HTR-8/SVneo (cell line): ENCODE data around the gene SMIM15.
A peak's percentile ranks its signal among the peaks of the same experiment; 100 is the strongest.

Experiments used
- DNase-seq: peaks from one replicate; pipeline ENCODE4 v3.0.0; 2011; ENCODE audit warnings: low spot score, mixed read lengths; ENCODE audit not compliant: insufficient read length
- FAIRE-seq: peaks from 2 replicates; lab custom pipeline; 2011; peaks lifted over from hg19 to GRCh38; lab: Jason Lieb, UNC

Gene SMIM15

GRCh38 chr5:61162832-61163567, 732 bp upstream of the SMIM15 start:
- peak; percentile 24 for DNase-seq
- no peak for FAIRE-seq

- no peak for DNase-seq
- no peak for FAIRE-seq
These were observed 1.8 kb downstream of the SMIM15 start for GRCh38 chr5:61160497-61160896.

DNA sequence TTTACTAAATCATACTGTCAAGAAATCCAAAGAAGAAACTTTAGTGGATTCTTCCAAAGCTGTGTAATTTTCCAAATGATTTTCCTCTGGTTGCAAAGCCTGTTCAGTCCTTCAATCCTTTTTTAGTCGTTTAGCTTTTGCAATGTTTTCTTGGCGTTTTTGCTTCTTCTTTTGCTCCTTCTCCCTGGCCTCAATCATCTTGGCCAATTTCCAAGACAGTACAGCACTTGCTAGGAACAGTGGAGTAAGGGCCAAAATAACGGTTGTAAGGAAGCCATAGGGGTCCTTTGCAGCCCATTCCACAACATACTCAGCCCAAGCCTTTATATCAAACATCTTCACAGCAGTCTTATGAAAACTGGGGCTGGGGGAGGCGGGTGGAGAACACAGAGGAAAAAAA, 2.4 kb downstream of the SMIM15 start:
- DNase-seq = no peak
- no peak for FAIRE-seq

GRCh38 chr5:61159070-61159469, 3.2 kb downstream of the SMIM15 start:
- no peak for FAIRE-seq

DNA sequence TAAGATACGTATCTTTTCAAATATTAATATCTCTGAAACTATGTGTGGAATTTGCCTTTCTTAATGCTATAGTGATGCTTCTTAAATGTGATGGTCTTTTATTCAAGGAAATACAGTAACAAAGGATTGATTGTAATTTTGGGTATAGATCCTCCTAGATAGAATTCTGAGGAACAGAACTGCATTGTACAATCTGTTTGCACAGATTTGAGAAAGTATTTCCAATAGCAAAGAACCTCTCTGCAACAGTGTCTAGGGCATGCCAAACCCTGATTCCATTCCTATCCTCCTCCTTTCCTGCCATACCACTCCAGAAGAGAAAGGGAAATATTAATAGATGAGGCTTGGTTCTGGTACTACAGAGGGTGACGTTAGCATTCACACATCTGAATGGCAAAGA, 10.4 kb downstream of the SMIM15 start:
- DNase-seq = no peak

More at GRCh38 chr5:61159070-61159469, 3.2 kb downstream of the SMIM15 start:
- DNase-seq = no peak

DNA sequence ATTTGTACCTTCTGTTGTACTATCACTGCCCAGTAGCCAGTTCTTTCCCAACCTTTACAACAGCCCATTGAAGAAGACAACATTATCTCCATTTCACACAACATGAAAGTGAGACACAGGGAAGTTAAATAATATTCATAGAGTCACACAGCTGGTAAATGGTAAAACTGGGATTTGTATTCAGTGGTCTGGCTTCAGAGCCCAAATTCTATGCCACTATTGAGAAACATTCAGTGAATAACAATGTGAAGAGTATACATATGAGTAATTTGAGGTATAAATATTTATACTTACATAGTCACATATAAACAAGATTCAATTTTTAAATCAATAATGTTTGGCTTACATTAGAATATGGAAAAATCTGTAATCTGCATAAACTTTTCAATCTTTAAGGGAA, 13.8 kb downstream of the SMIM15 start:
- FAIRE-seq (no peak), DNase-seq (no peak)

More for the DNA sequence above, 10.4 kb downstream of the SMIM15 start:
- no peak for FAIRE-seq

DNA sequence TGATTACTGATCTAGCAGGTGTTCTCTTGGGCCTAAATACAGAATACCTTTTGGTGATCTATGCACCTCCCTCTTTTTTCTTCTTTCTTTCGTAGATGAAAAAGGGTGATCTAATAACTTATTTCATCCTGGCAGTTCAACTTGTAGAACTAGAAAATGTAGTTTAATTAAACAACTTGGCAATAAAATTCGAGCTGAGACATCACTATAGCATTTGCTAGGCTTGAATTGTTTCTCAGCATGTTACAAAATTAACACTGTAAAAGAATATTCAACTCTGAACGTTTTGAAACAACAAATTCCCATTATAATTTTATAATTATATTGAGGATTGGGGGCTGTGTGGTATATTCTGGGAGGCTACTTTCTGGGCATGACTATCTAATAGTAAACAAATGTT, 19.5 kb downstream of the SMIM15 start:
- FAIRE-seq = no peak
- DNase-seq = no peak

DNA sequence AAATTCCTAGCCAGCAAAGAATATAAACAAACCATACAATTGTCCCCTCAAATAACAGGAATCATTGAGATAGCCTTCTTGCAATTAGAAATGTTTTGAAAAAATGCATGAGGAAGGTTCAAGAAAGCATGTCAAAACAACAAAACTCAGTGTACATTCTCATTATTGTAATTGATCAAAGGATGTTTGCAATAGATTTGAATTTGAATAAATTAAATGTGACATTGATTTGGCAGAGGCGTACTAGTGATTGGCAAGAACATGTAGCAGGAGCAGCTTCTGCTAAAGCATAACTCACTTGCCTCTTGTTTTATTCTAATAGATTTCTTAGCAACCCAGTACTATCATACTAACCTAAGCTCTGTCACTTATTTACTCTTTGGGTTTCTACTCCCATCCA, 19.9 kb downstream of the SMIM15 start:
- no peak for DNase-seq
- no peak for FAIRE-seq

DNA sequence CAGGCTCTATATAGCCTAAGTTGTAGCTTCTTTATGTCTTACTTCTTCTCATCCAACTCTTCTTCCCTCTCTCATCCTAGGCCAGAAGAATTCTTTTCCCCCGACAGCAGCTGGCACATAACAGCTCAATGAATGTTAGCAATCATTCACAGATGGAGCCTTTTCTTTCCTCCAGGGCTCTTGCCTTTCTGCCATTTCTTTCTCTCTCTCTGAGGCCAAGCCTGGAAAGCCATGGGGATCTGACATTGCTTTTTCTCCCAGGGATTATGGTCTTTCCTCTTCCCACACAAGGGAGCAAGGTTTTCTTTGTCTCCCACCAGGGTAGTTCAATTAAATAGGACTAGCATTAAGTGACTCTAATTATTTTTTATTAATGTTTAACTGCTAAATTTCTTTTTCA, 20.5 kb downstream of the SMIM15 start:
- DNase-seq (no peak), FAIRE-seq (no peak)

DNA sequence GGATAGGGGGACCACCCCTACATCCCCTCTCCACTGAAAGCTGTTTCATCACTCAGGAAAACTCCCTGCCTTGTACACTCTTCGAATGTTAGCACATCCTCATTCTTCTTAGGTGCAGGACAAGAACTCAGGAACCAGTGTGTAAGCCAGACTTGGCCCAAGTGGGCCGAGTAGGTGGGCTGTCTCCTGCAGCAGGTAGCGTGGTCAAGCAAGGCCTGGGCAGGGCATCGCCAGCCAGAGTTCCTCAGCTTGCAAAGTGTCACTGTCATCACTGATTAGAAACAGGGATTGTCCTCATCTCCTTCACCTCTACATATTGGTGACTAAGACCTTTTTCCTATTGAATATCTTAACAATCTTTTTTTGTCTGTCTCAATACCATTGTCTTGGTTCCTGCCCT, 22.3 kb downstream of the SMIM15 start:
- FAIRE-seq = peak; percentile 16
- DNase-seq = no peak

GRCh38 chr5:61139094-61139873, 23.0 kb downstream of the SMIM15 start:
- DNase-seq = no peak

DNA sequence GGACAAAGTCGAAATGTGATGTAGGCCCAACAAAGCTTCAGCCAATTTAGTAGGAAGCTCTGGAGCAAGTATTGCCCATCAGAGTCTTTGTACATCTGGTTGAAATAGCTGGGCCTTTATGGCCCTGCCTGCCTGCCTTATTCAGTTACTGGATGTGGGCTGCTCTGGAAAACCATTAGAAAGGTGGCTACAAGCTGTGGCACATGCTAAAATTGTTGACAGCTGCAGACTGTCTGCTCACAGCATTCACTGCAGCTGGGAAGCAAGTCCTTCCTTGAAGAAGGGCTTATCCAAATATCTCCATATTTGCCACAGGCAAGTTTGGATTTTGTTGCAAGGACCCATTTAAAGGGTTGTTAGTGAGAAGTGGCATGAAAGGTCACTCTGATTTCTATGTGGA, 24.4 kb downstream of the SMIM15 start:
- no peak for FAIRE-seq
- no peak for DNase-seq

More at GRCh38 chr5:61139094-61139873, 23.0 kb downstream of the SMIM15 start:
- no peak for FAIRE-seq

DNA sequence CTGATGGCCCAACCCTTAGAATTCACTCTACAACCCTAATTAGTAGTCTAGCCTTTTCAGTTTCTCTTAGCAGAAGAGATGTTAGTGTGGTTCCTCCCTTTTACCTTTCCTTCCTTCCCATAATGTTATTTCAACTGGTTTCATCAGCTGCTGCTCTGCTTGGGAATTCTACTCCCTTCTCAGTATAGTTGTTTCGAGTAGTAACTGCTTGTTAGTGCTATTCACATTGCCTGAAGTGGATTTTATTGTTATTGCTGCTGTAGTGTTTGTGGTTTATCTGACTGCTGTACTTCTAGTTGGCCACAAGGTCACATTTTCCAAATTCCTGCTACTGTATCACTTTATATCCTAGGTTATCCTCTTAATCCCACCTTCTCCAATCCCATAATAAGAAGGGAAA, 29.7 kb downstream of the SMIM15 start:
- FAIRE-seq (no peak), DNase-seq (peak; percentile 6)

GRCh38 chr5:61130289-61130688, 32.0 kb downstream of the SMIM15 start:
- FAIRE-seq = no peak
- no peak for DNase-seq

- FAIRE-seq = peak; percentile 42
- no peak for DNase-seq
These were observed 39.1 kb downstream of the SMIM15 start for GRCh38 chr5:61123145-61123544.

DNA sequence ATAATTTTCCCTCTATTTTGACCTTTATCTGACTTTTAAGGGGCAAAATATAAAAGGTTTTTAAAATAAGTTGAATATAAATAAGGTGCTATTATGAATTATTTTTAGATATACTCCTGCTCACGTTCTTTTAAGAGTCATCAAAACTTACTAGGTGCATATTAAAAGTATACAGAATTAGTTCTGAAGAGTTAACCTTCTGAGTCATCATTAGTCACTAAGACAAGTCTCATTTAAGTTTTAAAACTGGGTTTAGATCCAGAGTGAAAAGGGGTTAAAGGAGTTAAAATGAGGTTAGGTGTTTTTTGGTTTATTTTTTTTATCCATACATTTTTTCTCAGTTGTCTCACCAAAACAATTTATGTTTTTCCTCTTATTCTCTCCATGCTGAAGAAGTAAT, 41.7 kb downstream of the SMIM15 start:
- FAIRE-seq = no peak
- DNase-seq = no peak

DNA sequence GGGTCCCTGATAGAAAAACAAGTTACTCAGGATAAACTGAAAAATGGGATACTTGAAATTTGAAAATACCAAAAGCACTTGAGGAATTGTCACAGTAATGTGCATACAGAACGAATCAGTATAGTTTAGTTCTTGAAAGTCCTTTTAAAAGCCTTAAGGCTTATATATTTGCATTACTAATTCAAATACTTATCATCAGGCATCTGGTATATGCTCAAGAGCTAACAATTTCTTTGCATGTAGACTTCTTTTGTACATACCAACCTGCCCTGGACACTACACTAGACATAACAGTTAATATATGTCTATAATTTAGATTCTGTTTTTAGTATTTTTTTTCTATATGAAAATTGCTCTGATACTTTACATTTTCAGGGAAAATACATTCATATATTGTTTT, 43.2 kb downstream of the SMIM15 start:
- FAIRE-seq (no peak), DNase-seq (no peak)

- DNase-seq = no peak
- no peak for FAIRE-seq
These were observed 46.3 kb downstream of the SMIM15 start for GRCh38 chr5:61115968-61116367.

DNA sequence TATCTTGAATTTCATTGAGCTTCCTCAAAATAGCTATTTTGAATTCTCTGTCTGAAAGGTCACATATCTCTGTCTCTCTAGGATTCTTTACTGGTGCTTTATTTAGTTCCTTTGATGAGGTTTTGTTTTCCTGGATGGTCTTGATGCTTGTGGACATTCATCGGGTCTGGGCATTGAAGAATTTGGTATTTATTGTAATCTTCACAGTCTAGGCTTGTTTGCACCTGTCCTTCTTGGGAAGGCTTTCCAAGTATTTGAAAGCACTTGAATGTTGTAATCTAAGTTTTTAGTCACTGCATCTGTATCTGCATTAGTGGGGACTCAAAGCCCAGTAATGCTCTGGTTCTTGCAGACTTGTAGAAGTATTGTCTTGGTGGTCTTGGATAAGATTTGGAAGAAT, 47.8 kb downstream of the SMIM15 start:
- no peak for FAIRE-seq
- DNase-seq = no peak
